ENCODE results near the gene SAMD4B.

DNA sequence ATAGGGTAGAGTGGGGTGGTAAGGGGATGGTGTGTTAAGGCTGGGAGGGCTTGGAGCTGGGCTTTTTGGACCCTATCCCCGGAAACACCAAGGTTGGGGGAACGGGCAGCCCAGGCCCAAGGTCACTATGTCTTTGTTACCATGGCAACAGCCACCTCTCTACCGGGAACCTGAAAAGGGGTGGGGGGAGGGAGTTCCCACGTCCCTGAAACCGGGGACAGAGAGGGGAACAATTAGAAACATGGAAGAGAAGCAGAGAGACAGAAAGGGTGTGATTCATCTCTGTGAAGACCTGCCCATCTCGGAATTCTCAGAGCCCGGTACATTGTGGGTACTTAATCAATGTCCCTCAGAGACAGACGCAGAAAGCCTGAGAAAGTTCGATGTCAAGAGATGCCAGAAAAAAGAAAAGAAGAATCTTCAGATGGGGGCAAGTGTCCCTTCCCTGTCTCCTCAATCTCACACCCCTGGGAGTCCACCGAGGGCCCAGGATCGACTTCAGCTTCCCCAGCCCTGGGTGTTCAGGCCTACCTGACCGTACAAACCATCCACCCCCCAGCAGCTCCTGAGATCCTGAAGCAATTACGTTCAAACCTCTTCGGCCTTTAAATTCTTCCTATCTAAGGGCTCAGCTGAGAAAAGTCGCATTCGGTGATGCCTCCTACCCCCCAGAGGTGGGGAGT is 14.7 kb upstream of the SAMD4B start:
- TF ChIP-seq EZH2 (IDR thresholded peaks at IDR 0.05; ENCODE audit: low read length, missing control alignments) (no peak), CTCF (conservative IDR thresholded peaks at IDR 0.05 in 1 of 2, IDR thresholded peaks at IDR 0.05 in 1 of 2; ENCODE audit: low read depth in 1 of 2, low read length in 2 of 2) (no peak)

All from fibroblast of lung (primary cell).